Measurements from ENCODE around the gene LAMC3. TPM values are rescaled to one million over a fixed set of nuclear protein-coding genes. Genes with fewer than 3 reads are reported as not detected.
"Not testable (repeated sequence)": the region's sequence is repeated elsewhere in the genome, so short reads cannot be mapped to it uniquely, and the experiment has no call there.

LAMC3 gene
- total RNA-seq, 2 experiments from 2014 or later: 0.27 TPM

- peak; percentile 13 for DNase-seq
Measured at GRCh38 chr9:131096269-131097125, 87.5 kb downstream of the LAMC3 start, which contains the start of gene AIF1L. AIF1L (plus strand) TSS chr9:131096531; CDS start chr9:131096630, 99 bp downstream.

GRCh38 chr9:131097126-131097947 is 88.4 kb downstream of the LAMC3 start:
- DNase-seq: no peak
- Mint-ChIP-seq H3K27ac (no peak overlapping the region), H3K27me3 (peaks cover 34% of the 10 kb centered on the region), H3K4me3 (peak overlapping the region; percentile 50), H3K4me1 (peaks cover 11% of the 10 kb centered on the region), H3K9me3 (no peaks in the 10 kb centered on the region), H3K36me3 (ENCODE audit: low read depth) (no peaks in the 10 kb centered on the region)
- ChIA-PET POLR2A (interaction anchor here (0.5 kb wide), 1 partner anchor 1173 kb away, joined by 5 read pairs; no protein-coding TSS in a partner anchor), CTCF (interaction anchor here (0.7 to 2.0 kb wide), 5 partner anchors 8 to 66 kb away, joined by 3 to 5 read pairs (median 3); no protein-coding TSS in a partner anchor)

More at GRCh38 chr9:131096269-131097125, 87.5 kb downstream of the LAMC3 start, which contains the start of gene AIF1L:
- POLR2A ChIA-PET: interaction anchor here (0.5 kb wide), 1 partner anchor 1174 kb away, joined by 5 read pairs; no protein-coding TSS in a partner anchor
- Mint-ChIP-seq H3K9me3 (no peaks in the 10 kb centered on the region), H3K4me3 (peak within 1 kb of the TSS; percentile 54), H3K4me1 (peaks cover 11% of the 10 kb centered on the region), H3K27ac (no peak within 1 kb of the TSS), H3K27me3 (peaks cover 34% of the 10 kb centered on the region), H3K36me3 (ENCODE audit: low read depth) (no peaks in the 10 kb centered on the region)
- CTCF ChIA-PET: interaction anchor here (0.7 to 2.0 kb wide), 6 partner anchors 9 to 66 kb away, joined by 3 to 5 read pairs (median 4); no protein-coding TSS in a partner anchor

GRCh38 chr9:131097948-131098278 is 88.9 kb downstream of the LAMC3 start:
- H3K4me3 Mint-ChIP-seq: no peak overlapping the region
- POLR2A ChIA-PET: no interaction called here
- H3K36me3 Mint-ChIP-seq (ENCODE audit: low read depth): no peaks in the 10 kb centered on the region
- CTCF ChIA-PET: interaction anchor here (0.5 to 2.0 kb wide), 2 partner anchors 11 to 108 kb away, joined by 3 to 5 read pairs; no protein-coding TSS in a partner anchor
- H3K27me3 Mint-ChIP-seq: peaks cover 34% of the 10 kb centered on the region
- no peak overlapping the region for H3K27ac Mint-ChIP-seq
- no peaks in the 10 kb centered on the region for H3K9me3 Mint-ChIP-seq
- H3K4me1 Mint-ChIP-seq: peaks cover 11% of the 10 kb centered on the region
- no peak for DNase-seq

- no peak for DNase-seq
- CTCF ChIA-PET: interaction anchor here (0.5 to 1.9 kb wide), 5 partner anchors 12 to 238 kb away, joined by 3 to 8 read pairs (median 4); partner anchors contain the start of gene NUP214
- POLR2A ChIA-PET: no interaction called here
- Mint-ChIP-seq H3K4me3 (no peak overlapping the region), H3K27me3 (peaks cover 34% of the 10 kb centered on the region), H3K4me1 (peaks cover 11% of the 10 kb centered on the region), H3K9me3 (no peaks in the 10 kb centered on the region), H3K36me3 (ENCODE audit: low read depth) (no peaks in the 10 kb centered on the region), H3K27ac (no peak overlapping the region)
Measured at GRCh38 chr9:131098391-131099101, 89.6 kb downstream of the LAMC3 start.

GRCh38 chr9:131099102-131099606 is 90.2 kb downstream of the LAMC3 start:
- no peak overlapping the region for H3K27ac Mint-ChIP-seq
- POLR2A ChIA-PET: no interaction called here
- no peaks in the 10 kb centered on the region for H3K36me3 Mint-ChIP-seq (ENCODE audit: low read depth)
- H3K9me3 Mint-ChIP-seq: no peaks in the 10 kb centered on the region
- peaks cover 11% of the 10 kb centered on the region for H3K4me1 Mint-ChIP-seq
- no peak overlapping the region for H3K4me3 Mint-ChIP-seq
- DNase-seq: no peak
- CTCF ChIA-PET: interaction anchor here (1.1 to 1.9 kb wide), 4 partner anchors 11 to 237 kb away, joined by 3 to 8 read pairs (median 4); partner anchors contain the start of gene NUP214
- peaks cover 30% of the 10 kb centered on the region for H3K27me3 Mint-ChIP-seq

GRCh38 chr9:131099845-131100244 is 90.9 kb downstream of the LAMC3 start:
- POLR2A ChIA-PET, H3K4me3 Mint-ChIP-seq: not testable (repeated sequence)
- H3K27me3 Mint-ChIP-seq: peaks cover 23% of the 10 kb centered on the region

GRCh38 chr9:131100445-131100844 is 91.5 kb downstream of the LAMC3 start:
- no peaks in the 10 kb centered on the region for H3K9me3 Mint-ChIP-seq
- peaks cover 17% of the 10 kb centered on the region for H3K27me3 Mint-ChIP-seq
- POLR2A ChIA-PET: no interaction called here
- H3K36me3 Mint-ChIP-seq (ENCODE audit: low read depth): no peaks in the 10 kb centered on the region
- peaks cover 11% of the 10 kb centered on the region for H3K4me1 Mint-ChIP-seq
- CTCF ChIA-PET: interaction anchor here (1.6 to 1.9 kb wide), 2 partner anchors 24 to 236 kb away, joined by 4 to 8 read pairs; partner anchors contain the start of gene NUP214
- H3K27ac Mint-ChIP-seq: no peak overlapping the region
- H3K4me3 Mint-ChIP-seq: no peak overlapping the region
- DNase-seq: no peak

More at GRCh38 chr9:131099845-131100244, 90.9 kb downstream of the LAMC3 start:
- DNase-seq; H3K36me3 Mint-ChIP-seq (ENCODE audit: low read depth); H3K9me3 Mint-ChIP-seq; H3K27ac Mint-ChIP-seq: not testable (repeated sequence)
- peaks cover 11% of the 10 kb centered on the region for H3K4me1 Mint-ChIP-seq
- CTCF ChIA-PET: interaction anchor here (1.1 to 1.9 kb wide), 3 partner anchors 14 to 237 kb away, joined by 3 to 8 read pairs (median 4); partner anchors contain the start of gene NUP214

- H3K9me3 Mint-ChIP-seq: no peaks in the 10 kb centered on the region
- ChIA-PET POLR2A (no interaction called here), CTCF (interaction anchor here (0.7 to 1.0 kb wide), 2 partner anchors 11 to 863 kb away, joined by 3 read pairs; no protein-coding TSS in a partner anchor)
- no peak overlapping the region for H3K4me3 Mint-ChIP-seq
- H3K27me3 Mint-ChIP-seq: peaks cover 10% of the 10 kb centered on the region
- no peak overlapping the region for H3K27ac Mint-ChIP-seq
- H3K4me1 Mint-ChIP-seq: peaks cover 7% of the 10 kb centered on the region
- no peak for DNase-seq
- no peaks in the 10 kb centered on the region for H3K36me3 Mint-ChIP-seq (ENCODE audit: low read depth)
Measured at GRCh38 chr9:131101207-131101964, 92.4 kb downstream of the LAMC3 start.

- no peak for DNase-seq
- Mint-ChIP-seq H3K27me3 (no peaks in the 10 kb centered on the region), H3K4me3 (no peak overlapping the region), H3K36me3 (ENCODE audit: low read depth) (no peaks in the 10 kb centered on the region), H3K27ac (no peak overlapping the region), H3K4me1 (no peaks in the 10 kb centered on the region), H3K9me3 (no peaks in the 10 kb centered on the region)
- ChIA-PET CTCF (interaction anchor here (1.1 kb wide), 1 partner anchor 423 kb away, joined by 4 read pairs; no protein-coding TSS in a partner anchor), POLR2A (no interaction called here)
Measured at GRCh38 chr9:131103024-131103423, 94.0 kb downstream of the LAMC3 start.

- H3K36me3 Mint-ChIP-seq (ENCODE audit: low read depth): no peaks in the 10 kb centered on the region
- DNase-seq: no peak
- no peaks in the 10 kb centered on the region for H3K4me1 Mint-ChIP-seq
- no peak overlapping the region for H3K27ac Mint-ChIP-seq
- no peaks in the 10 kb centered on the region for H3K27me3 Mint-ChIP-seq
- ChIA-PET CTCF (interaction anchor here (1.1 kb wide), 1 partner anchor 424 kb away, joined by 4 read pairs; no protein-coding TSS in a partner anchor), POLR2A (no interaction called here)
- H3K9me3 Mint-ChIP-seq: no peaks in the 10 kb centered on the region
- H3K4me3 Mint-ChIP-seq: no peak overlapping the region
Measured at GRCh38 chr9:131103535-131103934, 94.6 kb downstream of the LAMC3 start.

GRCh38 chr9:131104016-131104740 is 95.2 kb downstream of the LAMC3 start:
- Mint-ChIP-seq H3K9me3 (no peaks in the 10 kb centered on the region), H3K4me1 (no peaks in the 10 kb centered on the region), H3K27ac (no peak overlapping the region), H3K27me3 (no peaks in the 10 kb centered on the region), H3K4me3 (no peak overlapping the region), H3K36me3 (ENCODE audit: low read depth) (no peaks in the 10 kb centered on the region)
- ChIA-PET POLR2A (no interaction called here), CTCF (interaction anchor here (0.6 to 1.3 kb wide), 3 partner anchors 232 to 424 kb away, joined by 3 to 4 read pairs (median 3); no protein-coding TSS in a partner anchor)
- DNase-seq: no peak
